IPS DF 19.7 (cell line): Measurements from ENCODE around the gene SAP30BP.

Experiments used
- DNase-seq: peaks from one replicate; pipeline ENCODE4 v3.0.0-alpha.2; 2013; ENCODE audit warnings: low read depth, low spot score

Gene SAP30BP

DNA sequence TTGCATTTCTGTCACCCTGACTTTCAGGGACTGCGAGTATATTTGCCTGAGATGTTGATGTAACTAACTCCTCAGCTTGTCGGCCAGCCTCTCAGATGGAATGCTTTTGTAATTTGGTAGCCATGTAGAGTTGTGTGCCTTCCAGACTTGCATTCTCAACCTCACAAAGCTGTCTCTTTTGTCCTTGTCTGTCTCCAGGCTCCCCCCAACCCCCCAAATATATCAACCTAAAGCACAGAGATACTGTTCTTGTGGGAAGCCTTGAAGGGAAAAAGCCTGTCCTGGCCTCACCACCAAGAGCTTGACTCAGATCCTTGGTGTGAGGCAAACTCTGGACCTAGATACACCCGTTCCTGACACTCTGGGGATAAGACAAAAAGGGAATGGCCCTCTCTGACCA is 18.4 kb downstream of the SAP30BP start:
- no peak for DNase-seq

DNA sequence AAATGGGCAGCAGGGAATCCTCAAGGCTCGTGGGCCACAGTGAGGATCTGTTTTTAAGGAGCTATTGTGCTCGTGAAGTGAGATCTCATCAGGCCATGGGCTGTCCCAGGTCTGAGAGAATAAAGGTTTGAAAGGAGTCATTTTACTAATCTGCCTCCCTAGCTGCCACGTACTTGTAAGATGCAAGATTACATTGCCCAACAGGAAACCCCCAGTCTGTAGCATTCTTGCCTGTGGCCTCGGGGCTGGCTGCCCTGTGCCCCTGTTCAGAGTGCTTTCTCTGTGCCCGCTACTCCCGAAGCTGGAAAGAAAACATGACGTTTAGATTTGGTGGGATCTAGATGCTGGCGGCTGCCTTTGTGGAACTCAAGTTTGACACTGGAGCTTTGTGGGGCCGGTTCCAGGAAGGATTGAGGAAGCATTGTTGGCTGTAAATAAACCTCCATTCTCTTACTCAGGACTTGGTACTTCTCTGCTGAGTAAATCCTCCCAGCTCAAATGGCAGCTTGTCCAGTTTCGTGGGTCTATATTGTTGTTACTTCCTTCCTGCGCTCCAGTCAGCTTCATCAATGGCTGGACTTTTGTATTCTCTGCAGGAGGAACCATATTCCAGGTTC is 21.2 kb downstream of the SAP30BP start:
- no peak for DNase-seq

DNA sequence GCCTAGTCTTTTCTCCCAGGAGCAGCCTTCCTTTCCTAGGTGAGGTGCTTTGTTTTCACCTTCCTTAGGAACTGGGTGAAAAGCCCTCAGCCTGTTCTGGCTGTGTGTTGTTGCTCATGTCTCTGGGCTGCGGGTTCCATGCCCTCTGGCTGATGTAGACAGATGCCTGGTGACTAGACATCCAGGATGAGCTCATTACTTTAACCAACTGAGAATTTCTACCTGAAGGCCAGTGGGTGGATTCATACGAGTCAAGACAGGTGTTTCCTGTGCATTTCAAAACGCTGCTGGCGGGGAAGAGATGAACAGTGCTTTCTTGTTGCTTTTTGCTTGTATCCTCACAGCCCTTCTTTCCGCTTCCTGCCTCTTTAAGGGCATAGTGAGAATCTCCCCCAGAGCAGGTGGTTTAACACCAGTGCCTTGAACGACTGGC is 22.3 kb downstream of the SAP30BP start:
- DNase-seq: no peak

DNA sequence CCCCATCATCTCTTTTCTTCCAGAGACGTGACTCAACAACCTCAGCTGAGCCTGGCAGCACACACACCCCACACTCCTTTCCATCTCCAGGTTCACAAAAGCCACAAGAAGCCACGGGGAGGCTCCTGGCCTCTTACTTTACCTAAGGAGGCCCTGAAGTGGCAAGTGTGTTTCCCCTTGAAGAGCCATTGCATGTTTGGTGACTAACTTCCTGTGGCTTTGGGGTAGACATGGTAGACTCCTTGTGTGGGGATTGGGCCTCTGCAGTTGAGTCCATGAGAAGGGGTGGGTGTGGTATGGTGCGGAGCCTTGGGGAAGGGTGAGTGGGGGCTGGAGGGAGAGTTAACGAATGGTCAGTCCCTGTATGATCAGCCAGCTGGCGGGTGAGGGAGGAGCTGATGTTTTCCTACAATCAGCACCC is 24.2 kb downstream of the SAP30BP start:
- no peak for DNase-seq

DNA sequence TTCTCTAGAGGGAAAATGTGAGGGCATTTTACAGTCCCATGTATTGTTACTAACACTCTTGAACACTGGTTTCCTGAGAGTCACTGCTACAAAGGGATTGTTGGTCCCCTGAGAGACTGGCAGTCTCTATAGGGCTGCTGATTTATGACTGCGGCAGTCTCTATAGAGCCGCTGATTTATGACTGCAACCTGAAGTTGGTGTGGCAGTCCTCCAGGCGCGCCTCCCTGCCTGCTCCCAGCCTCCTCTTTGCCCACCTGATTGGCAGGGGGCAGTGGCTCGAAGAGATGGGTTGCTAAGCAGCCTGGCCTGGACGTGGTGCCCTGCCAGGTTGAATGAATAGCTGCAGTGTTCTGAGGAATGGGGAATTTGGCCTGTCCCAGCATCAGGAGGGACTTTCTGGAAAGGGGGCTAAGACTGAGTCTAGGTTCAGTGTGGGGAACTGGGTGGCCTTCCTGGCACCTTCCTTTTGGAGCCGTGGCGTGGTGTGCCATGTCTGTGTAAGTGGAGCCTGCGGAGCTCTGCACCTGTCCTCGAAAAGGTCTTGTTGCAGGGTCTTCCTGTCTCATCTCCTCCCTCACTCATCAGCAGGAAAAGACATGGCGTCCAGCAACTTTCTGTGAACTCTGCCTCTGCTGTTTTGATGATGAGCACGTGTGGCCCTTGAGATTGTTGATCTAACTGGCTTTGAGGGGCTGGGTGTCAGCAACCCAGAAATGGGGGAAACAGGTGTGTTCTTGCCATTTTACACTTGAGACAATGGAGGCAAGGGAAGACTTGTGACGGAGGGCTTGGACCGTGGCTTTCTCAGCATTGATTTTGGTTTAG is 24.9 kb downstream of the SAP30BP start:
- DNase-seq: no peak

DNA sequence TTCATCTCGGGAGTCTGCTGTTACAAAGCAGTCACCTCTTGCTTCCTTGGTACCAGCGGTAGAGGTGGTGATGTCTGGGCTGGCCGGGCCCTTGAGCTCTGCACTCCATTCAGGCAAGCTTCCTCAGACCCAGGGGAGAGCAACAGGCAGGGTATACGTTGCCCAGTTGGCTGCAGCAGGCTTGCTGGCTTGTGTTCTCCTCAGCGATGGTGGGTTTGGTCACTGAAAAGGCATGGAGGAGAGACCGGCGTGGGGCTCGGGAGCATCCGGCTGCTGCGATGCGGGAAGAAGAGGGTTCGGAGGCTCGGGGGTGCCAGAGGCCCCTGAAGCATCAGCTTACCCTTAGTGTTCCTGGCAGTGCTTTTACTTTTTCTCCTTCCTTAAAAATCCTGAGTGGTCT is 25.8 kb downstream of the SAP30BP start:
- no peak for DNase-seq

DNA sequence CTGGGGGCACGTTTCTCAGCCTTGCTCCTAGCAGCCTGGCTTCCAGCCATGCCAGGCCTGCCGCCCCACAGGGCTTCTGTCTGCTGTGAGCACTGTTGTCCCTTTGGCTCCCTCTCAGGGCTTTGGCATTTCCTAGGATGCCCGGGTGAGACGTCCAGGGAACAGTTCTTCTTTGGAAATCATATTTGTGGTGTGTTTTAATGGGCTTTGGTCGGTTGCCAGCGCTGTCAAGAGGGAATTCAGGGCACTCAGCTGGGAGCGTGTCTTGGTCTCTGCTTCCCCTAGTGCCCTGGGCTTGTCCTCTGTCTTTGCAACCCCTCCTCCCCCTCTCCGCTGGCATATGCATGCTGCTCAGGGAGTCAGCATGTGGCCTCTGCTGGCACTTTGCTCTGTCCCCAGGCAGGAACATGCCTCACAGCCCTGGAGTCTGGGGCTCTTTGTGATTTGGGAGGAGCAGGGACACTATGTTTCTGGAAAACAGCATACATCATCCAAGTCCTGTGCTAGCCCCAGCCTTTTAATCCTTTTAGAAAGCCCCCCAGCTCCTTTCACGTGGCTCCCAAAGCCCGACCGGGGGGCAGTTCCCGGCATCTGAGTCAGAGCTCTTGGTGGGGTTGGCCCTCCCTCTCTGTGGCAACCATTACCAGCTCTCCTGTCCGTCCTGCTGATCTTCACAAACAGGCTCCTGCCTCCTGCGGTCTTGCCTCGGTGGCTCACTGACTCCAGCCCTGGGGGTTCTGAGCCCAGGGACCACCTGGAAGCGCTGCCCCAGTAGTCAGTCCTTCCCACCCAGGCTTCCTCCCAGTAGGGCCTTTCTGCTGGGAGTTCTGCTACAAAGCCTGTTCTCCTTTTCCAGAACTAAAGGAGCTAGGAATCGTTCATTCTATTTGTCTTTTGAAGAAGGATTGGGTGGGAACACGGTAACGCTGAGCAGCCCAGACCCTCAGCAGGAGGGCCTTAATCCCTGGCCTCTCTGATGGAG is 26.7 kb downstream of the SAP30BP start:
- DNase-seq: peak; percentile 25

DNA sequence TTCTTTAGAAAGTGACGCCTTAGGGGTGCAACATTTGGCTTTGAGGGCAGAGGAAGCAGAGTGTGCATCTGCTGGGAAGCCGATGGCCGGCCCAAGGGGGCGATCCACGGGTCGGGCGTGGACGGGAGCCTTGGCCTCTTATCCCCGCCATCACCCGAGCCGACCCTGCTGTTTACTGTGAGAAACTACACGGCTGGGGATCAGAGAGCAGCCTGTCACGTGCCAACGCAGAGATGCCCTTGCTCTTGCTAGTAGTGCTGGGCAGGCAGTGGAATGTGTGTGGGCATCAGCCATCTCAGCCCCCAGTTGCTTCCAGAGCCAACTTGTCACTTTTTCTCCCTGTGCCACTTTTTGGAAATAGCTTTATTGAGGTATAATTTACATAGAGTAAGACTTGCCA is 27.4 kb downstream of the SAP30BP start:
- DNase-seq: no peak

DNA sequence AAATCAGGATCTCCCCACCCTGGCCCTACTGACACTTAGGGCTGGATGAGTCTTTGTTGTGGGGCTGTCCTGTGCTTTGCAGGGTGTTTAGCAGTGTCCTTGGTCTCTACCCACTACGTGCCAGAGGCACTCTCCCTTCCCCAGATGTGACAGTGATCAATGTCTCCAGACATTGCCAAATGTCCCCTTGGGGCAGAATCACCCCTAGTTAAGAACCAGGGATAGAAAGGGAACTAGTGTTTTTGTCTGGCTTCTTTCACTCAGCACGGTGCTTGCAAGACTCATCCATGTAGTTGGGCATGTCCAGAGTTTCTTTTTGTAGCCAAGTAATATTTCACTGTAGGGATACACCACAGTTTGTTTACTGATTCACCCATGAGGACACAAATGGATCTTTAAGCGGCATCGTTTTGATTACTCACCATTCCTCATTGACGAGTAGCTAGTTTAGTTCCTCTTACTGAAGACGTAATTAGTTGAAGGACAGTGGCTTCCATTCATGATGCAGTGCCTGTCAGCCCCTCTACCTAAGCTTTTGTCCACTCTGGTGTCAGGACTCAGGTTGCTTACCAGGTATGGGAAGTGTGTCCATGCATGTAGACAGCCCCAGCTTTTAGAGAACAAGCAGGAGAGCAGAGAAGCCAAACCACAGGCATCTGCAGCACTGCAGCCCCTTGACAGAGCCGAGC is 28.1 kb downstream of the SAP30BP start:
- DNase-seq: no peak

DNA sequence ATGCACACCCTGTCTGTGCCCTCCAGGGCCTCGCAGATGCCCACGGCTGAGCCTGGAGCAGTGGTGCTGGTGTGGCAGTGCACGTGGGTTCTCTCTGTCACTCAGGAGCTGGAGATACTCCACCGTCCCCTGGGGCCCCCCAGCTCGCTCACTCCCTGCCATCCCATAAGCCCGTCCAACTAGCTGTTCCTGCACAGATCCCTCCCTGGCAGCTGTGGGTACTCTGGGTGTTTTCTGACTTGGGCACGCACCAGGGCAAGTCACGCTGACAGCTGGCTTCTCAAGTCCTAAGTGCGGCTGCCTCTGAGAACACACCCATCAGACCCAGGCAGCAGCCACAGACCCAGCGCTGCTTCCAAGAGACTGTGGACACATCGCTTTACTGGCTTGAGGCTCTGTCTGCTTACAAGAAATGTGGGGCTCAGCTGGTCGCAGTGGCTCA is 28.7 kb downstream of the SAP30BP start:
- DNase-seq: no peak

DNA sequence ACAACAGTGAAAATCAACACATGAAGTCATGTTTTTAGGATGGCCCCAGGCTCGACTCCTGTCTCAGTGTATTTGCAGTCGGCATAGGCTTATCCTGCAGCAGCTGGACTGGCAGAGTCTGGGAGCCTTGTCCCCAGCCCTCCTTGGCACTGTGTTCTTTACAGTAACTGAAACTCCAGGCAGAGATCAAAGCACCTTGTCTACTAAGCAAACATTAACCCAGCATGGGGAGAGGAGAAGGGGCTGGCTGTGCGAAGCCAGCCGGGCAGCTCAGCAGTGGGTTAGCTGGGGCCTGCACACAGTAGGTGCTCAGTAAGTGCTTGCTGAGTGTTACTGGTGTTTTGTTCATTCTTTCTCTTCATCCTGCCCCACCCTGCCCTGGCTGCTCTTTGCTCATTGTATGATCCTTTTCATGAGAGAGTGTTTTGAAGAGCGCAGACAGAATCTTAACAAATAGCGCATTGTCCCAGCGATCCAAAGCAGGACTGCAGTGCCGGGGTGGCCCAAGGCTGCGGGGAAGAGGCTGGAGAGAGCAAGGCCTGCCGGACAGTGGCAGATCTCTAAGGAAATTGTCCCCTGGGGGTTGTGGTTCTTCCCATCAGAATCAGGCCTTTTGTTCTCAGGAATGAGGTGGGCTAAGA is 30.6 kb downstream of the SAP30BP start:
- no peak for DNase-seq

DNA sequence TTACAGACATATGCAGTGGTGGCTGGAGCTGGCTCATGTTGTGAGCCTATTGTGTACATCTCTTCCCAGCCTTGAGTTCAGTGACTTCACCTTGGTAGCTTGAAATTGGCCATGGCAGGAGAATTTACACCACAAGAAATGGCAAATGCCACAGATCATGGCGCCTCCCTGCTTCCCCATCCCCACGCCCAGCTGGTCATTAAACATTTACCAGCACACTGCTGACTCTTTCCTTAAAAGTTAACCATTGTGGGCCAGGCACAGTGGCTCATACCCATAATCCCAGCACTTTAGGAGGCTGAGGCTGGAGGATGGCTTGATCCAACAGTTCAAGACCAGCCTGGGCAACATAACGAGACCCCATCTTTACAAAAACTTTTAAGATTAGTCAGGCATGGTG is 31.5 kb downstream of the SAP30BP start:
- DNase-seq: no peak

DNA sequence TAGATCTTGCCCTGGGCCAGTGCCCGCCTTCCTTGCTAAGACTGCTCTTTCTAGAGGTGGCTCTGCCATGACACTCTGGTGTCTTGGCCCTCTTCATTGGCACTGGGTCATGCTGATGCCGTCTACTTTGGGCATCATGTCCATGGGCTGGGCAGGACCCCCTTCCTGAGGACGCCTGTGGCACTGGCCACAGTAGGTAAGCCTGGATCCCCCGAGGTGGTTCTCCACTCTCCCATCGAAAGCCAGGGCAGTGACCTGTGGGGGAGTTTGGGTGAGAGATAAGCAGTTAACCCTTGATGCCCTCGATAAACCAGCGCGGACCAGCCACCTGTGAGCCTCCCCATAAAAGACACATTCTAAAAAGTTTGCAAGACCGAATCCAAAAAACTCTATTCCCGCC is 34.1 kb downstream of the SAP30BP start:
- DNase-seq: no peak

DNA sequence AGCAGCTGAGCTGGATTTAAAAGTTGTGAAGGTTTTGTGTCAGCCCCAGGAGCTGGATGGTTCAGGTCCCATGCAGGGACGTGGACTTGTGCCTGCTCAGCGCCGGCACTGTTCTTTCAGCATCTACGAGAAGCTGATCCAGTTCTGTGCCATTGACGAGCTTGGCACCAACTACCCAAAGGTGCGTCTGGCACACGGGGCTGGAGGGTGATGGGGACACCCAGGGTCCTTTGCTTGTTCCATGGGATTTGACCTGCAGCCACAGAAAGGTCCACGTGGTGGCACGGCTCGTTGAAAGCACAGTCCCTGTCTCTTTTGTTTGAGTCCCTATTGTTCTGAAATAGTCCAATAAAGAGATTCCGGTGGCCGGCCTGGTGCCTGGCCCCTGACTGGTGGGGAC is 36.1 kb downstream of the SAP30BP start:
- DNase-seq: no peak

DNA sequence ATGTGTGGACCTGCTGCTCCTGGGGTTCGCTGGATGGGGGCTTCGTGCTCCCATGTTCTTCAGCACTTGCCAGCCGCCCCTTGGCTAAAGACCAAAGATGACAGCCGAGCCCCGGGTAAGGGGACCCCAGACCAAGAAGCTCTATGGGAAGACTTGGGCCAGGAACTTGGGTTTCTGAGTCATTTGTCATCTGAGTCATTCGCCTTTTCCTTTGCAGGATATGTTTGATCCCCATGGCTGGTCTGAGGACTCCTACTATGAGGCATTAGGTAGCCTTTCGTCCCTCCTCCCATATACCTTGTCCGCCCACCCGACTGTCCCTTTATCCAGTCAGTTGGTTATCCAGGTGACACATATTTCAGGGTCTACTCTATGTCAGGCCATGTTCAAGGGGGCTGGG is 36.5 kb downstream of the SAP30BP start:
- DNase-seq: no peak

DNA sequence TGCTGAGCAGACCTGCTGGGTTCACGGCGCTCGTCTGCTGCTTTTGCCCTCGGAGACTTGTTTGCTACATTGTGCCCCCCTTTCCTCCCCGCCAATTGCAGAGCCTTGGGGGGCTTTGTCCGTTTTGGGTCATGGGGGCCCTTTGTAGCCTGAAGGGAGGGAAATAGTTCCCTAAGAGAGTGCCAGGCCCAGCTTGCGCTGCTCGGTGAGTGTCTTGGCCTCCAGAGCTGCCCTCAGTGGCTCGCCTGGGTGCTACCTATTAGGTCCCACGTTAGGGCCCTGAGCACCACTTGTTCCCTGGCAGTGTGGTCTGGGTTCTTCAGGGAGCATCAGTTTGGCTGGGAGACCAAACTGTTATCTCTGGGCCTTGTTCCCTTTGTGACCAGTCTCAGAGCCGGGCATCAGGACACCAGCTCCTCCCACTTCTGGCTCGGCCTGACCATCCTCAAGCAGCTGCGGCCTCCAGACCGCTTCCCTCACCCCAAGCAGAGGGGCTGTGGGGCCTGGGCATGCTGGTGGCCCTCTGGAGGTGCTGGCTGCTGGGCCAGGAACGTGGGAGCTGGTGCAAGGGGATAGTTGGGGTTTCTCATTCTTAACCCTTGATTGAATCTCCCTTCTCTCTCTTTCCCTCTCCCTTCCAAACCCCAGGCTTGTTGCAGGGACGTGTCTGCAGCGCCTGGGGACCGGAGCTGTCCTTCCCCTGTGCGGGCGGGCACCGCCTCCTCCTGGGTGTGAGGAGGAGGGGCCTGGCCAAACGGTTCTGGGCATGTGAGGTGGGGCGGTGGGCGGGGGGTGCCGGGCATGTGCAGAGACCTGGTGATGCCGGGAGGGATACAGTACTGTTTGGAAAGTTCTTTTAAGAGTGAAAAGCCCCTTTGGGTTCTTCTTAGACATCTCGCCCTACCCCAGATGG is 38.1 kb downstream of the SAP30BP start:
- DNase-seq: no peak

DNA sequence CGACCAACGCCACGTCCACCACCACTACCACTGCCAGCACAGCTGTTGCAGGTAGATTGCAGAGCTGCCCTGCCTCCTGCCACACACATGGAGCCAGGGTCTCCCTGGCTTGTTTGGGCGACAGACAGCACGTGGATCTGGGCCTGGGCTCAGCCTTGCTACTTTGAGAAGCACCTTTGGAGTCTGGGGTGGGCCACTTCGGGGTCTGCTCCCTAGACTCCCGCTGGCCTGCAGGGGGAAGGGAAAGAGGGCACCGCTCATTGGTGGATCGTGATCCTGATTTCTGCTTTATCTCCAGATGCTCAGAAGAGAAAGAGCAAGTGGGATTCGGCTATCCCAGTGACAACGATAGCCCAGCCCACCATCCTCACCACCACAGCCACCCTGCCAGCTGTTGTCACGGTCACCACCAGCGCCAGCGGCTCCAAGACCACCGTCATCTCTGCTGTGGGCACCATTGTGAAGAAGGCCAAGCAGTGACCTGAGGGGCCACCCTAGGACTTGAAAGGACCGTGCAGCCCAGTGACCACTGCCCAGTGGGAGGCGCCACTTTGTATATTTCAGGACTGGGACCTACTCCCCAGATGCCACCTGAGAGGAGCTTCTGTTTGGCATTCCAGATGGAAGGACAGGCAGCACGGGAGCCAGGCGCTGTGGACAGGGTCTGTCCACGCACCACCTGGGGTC is 39.0 kb downstream of the SAP30BP start:
- no peak for DNase-seq

DNA sequence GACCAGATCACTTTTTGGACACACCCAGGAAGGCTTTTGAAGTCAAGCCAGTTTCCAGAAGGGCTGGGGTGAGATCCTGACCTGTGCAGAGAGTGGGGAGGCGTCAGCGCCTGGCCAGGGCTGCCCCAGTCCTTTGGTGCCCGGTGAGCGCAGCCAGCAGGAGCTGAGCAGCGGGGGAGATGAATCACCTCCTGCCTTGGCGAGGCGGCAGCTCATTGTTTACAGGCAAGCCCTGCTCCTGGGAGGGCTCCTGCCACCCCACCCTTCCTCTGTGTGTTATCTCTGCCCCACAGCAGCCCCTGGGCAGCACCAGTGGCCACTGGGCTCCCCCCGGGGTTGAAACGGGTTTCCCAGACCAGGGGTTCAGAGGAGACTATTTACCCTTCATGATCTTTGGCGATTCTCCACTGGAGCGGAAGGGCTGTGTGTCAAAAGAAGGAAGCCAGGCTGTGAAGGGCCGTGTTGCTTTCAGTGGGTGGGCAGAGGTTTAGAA is 40.0 kb downstream of the SAP30BP start:
- no peak for DNase-seq

DNA sequence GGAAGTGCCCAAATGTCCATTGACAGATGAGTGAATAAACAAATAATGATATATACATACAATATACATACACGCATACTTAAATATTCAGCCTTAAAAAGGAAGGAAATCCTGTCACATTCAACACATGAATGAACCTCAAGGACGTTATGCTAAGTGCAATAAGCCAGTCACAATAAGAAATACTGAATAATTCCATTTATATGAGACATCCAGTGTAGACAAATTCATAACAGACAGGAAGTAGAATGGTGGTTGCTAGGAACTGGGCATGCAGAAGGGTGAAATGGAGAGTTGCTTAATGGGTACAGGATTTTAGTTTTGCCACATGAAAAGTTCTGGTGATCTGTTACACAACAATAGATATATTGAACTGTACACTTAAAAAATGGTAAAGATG is 45.3 kb downstream of the SAP30BP start:
- no peak for DNase-seq
